GM18502 (cell line): ENCODE measurements around the gene CGB8.
"Not testable (repeated sequence)": the region's sequence is repeated elsewhere in the genome, so short reads cannot be mapped to it uniquely, and the experiment has no call there.

ENCODE experiments used
- ATAC-seq: cut with Tn5 transposase; IDR thresholded peaks from one replicate; pipeline ENCODE4 v1.9.1; 2021; ENCODE audit warnings: mild to moderate bottlenecking; ENCODE audit not compliant: unreplicated experiment, poor library complexity

The CGB8 gene

GRCh38 chr19:49049011-49049410, at the start of gene CGB8:
Gene CGB8, minus strand, starts transcription at chr19:49049111. Its CDS starts 372 bp downstream, at chr19:49048739.
- not testable (repeated sequence) for ATAC-seq

GRCh38 chr19:49097453-49098288, 48.8 kb upstream of the CGB8 start:
- no peak for ATAC-seq

GRCh38 chr19:49094505-49095482, 45.9 kb upstream of the CGB8 start:
- no peak for ATAC-seq

GRCh38 chr19:49092686-49093085, 43.8 kb upstream of the CGB8 start:
- ATAC-seq, result no peak

- ATAC-seq, result no peak
These were observed 42.6 kb upstream of the CGB8 start for GRCh38 chr19:49091391-49092038.

GRCh38 chr19:49086296-49086695, 37.4 kb upstream of the CGB8 start:
- no peak for ATAC-seq

- no peak for ATAC-seq
These were observed 36.9 kb upstream of the CGB8 start for GRCh38 chr19:49085868-49086232.

- ATAC-seq, result peak; percentile 89
These were observed 36.3 kb upstream of the CGB8 start, which contains the start of gene SNRNP70 for GRCh38 chr19:49085020-49085867. Gene SNRNP70, plus strand, starts transcription at chr19:49085451. Its CDS starts 964 bp downstream, at chr19:49086415.

GRCh38 chr19:49084206-49085019, 35.5 kb upstream of the CGB8 start:
- no peak for ATAC-seq

- no peak for ATAC-seq
These were observed 32.4 kb upstream of the CGB8 start for GRCh38 chr19:49081273-49081672.

- ATAC-seq, result no peak
These were observed 31.5 kb upstream of the CGB8 start for GRCh38 chr19:49080392-49080791.

- ATAC-seq, result not testable (repeated sequence)
These were observed 26.0 kb upstream of the CGB8 start for GRCh38 chr19:49074869-49075268.

GRCh38 chr19:49073514-49074378, 24.8 kb upstream of the CGB8 start:
- ATAC-seq, result no peak

GRCh38 chr19:49071860-49072547, 23.1 kb upstream of the CGB8 start:
- no peak for ATAC-seq

- ATAC-seq, result no peak
These were observed 21.5 kb upstream of the CGB8 start for GRCh38 chr19:49070416-49070815.

- ATAC-seq, result no peak
These were observed 20.1 kb upstream of the CGB8 start for GRCh38 chr19:49069026-49069425.

GRCh38 chr19:49067554-49067953, 18.6 kb upstream of the CGB8 start:
- ATAC-seq, result no peak
